Choroid plexus epithelial cell (primary cell): ENCODE results near the gene LAYN.
A peak's percentile ranks its signal among the peaks of the same experiment; 100 is the strongest.

ENCODE experiments used
- DNase-seq: peaks from one replicate; pipeline ENCODE4 v3.0.0-alpha.2; 2010; ENCODE audit warnings: low read depth
- H3K4me3 ChIP-seq: 2 replicates; pipeline ENCODE4 v1.5.1; 2011; ENCODE audit warnings: low read depth, mild to moderate bottlenecking, control low read depth, low read length, moderate library complexity
- TF ChIP-seq, protein P1 (sequence below): conservative IDR thresholded peaks from 2 replicates; pipeline ENCODE4 v1.5.1; 2011; ENCODE audit warnings: low read depth, mild to moderate bottlenecking, control low read depth, inconsistent platforms, low read length, moderate library complexity

Gene LAYN

DNA sequence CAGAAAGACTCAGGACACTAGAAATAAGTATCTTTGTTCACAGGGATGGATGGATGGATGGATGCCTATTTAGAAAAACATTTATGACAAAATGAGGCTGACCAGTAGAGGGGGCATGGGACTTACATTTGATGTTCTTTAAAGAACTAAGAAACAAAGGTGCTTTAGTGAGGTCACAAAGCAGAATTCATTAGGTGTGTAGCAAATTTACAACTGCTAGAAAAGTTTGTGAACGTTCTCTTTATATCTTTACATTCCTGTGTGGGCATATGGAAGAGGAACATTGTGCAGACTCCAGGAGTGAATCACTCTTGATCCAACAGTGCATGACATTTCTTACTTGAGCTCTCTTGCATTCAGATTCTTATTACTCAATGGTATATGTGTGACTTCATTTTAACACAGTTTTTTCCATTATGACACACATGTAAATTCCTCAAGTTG, 45.9 kb downstream of the LAYN start:
- DNase-seq, result peak; percentile 77
- TF ChIP-seq, protein P1, sequence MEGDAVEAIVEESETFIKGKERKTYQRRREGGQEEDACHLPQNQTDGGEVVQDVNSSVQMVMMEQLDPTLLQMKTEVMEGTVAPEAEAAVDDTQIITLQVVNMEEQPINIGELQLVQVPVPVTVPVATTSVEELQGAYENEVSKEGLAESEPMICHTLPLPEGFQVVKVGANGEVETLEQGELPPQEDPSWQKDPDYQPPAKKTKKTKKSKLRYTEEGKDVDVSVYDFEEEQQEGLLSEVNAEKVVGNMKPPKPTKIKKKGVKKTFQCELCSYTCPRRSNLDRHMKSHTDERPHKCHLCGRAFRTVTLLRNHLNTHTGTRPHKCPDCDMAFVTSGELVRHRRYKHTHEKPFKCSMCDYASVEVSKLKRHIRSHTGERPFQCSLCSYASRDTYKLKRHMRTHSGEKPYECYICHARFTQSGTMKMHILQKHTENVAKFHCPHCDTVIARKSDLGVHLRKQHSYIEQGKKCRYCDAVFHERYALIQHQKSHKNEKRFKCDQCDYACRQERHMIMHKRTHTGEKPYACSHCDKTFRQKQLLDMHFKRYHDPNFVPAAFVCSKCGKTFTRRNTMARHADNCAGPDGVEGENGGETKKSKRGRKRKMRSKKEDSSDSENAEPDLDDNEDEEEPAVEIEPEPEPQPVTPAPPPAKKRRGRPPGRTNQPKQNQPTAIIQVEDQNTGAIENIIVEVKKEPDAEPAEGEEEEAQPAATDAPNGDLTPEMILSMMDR, result peak; percentile 61
- no peak overlapping the region for H3K4me3 ChIP-seq

DNA sequence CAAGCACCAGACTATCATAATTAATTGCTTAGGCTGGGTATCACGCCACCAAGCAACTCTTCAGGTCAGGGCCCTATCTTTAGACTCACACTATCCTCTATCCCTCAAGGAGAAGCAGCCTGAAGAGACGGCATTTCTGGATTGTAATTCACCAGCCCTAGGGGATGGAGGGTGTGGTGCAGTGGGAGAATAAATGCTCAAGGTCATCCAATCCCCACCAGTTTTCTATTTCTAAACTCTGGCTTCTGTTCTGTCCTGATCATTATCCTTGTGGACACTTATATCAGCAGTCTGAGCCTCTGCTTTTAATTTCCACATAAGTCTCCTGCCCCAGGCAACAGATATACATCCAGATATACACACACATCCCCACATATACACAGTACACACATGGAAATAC, 48.6 kb downstream of the LAYN start:
- TF ChIP-seq, protein P1, result no peak
- no peak overlapping the region for H3K4me3 ChIP-seq
- DNase-seq, result no peak

DNA sequence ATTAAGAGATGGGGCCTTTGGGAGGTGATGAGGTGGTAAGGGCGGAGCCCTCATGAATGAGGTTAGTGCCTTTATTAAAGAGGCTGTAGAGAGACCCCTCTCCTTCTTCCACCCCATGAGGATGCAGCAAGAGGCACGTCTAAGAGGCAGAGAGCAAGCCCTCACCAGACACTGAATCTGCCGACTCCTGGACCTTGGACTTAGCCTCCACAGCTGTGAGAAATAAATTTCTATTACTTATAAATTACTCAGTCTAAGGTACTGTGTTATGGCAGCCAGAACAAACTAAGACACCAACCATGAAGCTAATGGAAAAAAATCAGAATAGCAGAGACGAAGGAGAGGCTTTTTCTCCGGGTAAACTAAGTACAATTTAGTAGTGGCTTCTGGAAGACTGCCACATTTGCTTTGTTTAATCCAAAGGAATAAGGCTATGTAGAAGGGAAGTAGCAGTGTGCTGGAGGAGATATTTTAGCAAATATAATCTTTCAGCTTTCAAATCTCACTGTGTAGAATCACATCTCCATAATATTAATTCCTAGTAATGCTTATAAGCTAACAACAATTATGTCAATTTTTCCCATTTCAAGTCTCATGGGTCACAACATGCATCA, 49.5 kb downstream of the LAYN start:
- TF ChIP-seq, protein P1, result no peak
- no peak overlapping the region for H3K4me3 ChIP-seq
- no peak for DNase-seq

DNA sequence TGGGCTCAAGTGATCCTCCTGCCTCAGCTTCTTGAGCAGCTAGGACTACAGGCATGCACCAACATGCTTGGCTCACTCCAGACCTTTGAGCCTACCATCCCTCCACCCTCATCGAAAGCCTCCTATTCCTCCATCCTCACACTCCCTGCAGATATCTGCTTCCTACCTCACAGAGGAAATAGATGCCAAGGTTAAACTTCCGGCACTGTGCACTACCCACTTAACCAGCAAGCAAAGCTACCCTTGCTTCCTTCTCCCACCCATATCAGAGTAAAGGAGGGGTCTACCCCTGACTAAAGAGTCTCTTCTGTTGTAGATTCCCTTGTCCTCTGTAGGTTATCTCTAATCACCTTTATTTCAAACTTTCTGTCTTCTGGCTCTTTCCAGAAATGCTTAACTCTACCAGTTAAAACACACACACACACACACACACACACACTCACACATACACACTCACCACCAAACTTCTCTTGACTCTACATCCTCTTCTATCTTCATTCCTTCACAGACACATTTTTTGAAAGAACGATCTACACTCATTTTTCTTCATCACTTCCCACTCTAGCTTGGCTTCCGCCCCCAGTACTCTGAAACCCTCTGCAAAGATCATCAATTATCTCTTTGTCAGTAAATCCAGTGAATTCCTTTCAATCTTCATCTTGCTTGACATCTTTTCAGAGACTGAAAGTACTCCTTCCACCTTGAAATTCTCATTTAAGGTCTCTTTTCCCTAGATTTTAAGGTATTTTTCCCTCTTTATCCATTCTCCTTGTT, 50.9 kb downstream of the LAYN start:
- no peak for DNase-seq
- TF ChIP-seq, protein P1, result no peak
- no peak overlapping the region for H3K4me3 ChIP-seq

DNA sequence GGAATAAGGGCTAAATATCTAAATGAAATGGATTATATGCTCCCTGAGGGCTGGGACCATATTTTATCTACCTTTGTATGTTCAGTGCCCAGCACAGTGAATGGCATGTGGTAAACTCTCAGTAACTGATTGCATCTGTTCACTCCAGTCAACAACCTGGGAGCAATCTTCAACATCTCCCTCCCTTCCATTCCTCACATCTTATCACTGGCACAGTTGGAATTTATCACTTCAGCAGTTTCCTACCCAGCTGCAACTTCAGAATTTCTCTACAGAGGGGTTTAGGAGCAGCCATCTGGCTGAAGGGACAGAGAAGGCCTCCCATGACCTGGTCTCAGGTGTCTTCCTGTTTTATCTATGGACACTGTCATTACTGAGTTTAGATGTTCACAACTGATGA, 52.0 kb downstream of the LAYN start:
- TF ChIP-seq, protein P1, result no peak
- no peak overlapping the region for H3K4me3 ChIP-seq
- DNase-seq, result no peak

DNA sequence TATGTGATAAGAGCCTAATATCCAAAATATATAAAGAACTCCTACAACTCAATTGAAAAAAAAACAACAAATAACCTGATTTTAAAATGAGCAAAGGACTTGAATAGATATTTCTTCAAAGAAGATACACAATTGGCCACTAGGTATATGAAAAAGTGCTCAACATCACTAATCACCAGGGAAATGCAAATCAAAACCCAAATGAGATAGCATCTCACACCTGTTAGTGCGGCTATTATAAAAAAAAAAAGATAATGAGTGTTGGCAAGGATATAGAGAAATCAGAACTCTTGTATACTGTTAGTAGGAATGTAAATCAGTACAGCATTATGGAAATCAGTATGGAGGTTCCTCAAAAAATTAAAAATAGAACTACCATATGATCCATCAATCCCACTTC, 55.8 kb downstream of the LAYN start:
- H3K4me3 ChIP-seq, result no peak overlapping the region
- DNase-seq, result no peak
- TF ChIP-seq, protein P1, result no peak

DNA sequence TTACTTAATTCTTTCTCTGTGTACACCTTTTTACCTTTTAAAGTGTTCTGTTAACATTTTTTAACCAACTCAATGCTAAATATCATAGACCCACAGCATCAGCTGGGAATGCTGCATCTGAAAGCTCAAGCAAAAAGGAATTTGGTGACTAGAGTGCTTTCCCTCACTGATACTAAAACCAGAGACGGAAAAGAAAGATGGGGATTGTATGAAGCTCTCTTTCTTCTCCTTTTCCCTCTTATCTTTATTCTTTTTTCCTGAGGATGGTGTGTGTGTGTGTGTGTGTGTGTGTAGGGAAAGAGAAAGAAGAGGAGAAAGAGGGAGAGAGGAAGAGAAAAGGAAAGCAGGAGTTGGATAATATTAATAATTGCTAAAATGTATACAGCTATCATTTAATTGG, 57.6 kb downstream of the LAYN start:
- no peak overlapping the region for H3K4me3 ChIP-seq
- DNase-seq, result no peak
- TF ChIP-seq, protein P1, result no peak
